IMR-90 (cell line): ENCODE measurements around the gene CYP2C9.

Experiments used
- FOS ChIP-seq: fragments of 150-350 bp; IDR thresholded peaks from 2 replicates; pipeline ENCODE4 v1.6.1; 2016; ENCODE audit warnings: low read depth, low read length
- MAZ ChIP-seq: IDR thresholded peaks from 2 replicates; pipeline ENCODE4 v1.6.1; 2012; ENCODE audit warnings: low read depth, mild to moderate bottlenecking, low read length, improper control_type of control experiment, moderate library complexity, borderline replicate concordance
- MXI1 ChIP-seq: IDR thresholded peaks from 2 replicates; pipeline ENCODE4 v1.6.1; 2012; ENCODE audit warnings: low read depth, mild to moderate bottlenecking, low read length, moderate library complexity, borderline replicate concordance
- NFE2L2 ChIP-seq: fragments of 150-350 bp; IDR thresholded peaks from 2 replicates; pipeline ENCODE4 v1.6.1; 2016; ENCODE audit warnings: low read depth, mild to moderate bottlenecking, low read length
- POLR2A ChIP-seq: IDR thresholded peaks from 2 replicates; pipeline ENCODE4 v1.6.1; 2012; ENCODE audit warnings: mild to moderate bottlenecking, low read depth, low read length
- RCOR1 ChIP-seq: IDR thresholded peaks from 2 replicates; pipeline ENCODE4 v1.6.1; 2012; ENCODE audit warnings: mild to moderate bottlenecking, low read length, improper control_type of control experiment; ENCODE audit not compliant: insufficient replicate concordance
- SMC3 ChIP-seq: fragments of 150-350 bp; IDR thresholded peaks from 2 replicates; pipeline ENCODE4 v1.6.1; 2016; ENCODE audit warnings: low read depth, mild to moderate bottlenecking, antibody characterized with exemption, low read length, moderate library complexity
- TF ChIP-seq, protein P1 (sequence below): conservative IDR thresholded peaks from 2 replicates; pipeline ENCODE4 v1.5.1; 2012; ENCODE audit warnings: mild to moderate bottlenecking, low read depth, low read length, improper control_type of control experiment

- TF ChIP-seq MXI1 (no peak), NFE2L2 (no peak), POLR2A (no peak), RCOR1 (no peak), FOS (no peak), SMC3 (no peak), MAZ (no peak)
- TF ChIP-seq, protein P1, sequence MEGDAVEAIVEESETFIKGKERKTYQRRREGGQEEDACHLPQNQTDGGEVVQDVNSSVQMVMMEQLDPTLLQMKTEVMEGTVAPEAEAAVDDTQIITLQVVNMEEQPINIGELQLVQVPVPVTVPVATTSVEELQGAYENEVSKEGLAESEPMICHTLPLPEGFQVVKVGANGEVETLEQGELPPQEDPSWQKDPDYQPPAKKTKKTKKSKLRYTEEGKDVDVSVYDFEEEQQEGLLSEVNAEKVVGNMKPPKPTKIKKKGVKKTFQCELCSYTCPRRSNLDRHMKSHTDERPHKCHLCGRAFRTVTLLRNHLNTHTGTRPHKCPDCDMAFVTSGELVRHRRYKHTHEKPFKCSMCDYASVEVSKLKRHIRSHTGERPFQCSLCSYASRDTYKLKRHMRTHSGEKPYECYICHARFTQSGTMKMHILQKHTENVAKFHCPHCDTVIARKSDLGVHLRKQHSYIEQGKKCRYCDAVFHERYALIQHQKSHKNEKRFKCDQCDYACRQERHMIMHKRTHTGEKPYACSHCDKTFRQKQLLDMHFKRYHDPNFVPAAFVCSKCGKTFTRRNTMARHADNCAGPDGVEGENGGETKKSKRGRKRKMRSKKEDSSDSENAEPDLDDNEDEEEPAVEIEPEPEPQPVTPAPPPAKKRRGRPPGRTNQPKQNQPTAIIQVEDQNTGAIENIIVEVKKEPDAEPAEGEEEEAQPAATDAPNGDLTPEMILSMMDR, result no peak
Measured at GRCh38 chr10:94890264-94891022, 48.0 kb upstream of the CYP2C9 start.
